ENCODE measurements around the gene LDB1.

LDB1 gene

DNA sequence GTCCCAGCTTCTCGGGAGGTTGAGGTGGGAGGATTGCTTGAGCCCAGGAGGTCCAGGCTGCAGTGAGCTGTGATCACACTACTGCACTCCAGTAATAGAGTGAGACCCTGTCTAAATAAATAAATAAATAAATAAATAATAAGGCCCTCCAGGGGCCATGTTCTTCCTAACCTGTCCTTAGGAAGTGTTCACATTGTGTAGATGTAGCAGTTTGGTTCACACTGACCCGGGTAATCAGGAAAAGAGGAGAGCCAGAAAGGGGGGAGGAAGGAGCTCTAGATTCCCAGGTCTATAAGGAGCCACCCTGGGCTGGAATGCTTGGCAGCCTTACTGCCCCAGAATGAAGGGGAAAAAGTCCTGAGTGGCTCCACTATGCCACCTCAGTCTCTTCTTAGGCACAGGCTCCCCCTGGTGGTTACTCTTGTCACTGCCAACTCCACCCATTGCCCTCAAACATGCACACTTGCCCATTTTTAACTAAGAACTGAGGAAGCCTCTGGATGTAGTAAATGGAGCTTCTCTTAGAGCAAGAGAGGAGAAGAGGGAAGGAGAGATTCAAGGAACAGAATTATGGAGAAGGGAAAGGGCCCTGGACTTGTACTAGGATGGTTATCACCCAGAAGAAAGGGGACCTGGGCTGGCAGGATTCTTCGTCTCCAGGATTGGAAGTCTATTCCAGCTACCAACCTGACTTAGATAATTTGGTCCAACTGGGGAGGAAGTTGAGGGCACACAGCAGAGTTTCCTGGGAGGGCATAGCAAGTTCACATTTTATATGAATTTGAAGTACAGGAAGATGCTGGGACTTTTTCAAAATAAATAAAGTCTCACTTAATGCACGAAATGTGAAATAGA, 47.3 kb downstream of the LDB1 start:
- DNase-seq (ENCODE audit: low read depth, low spot score): peak; percentile 74
- H3K4me3 ChIP-seq (ENCODE audit: low read depth, low read length): no peak overlapping the region
- in situ Hi-C loops (cut with HindIII; ENCODE audit: low sequenced_read_pairs): no loop called here
- TF ChIP-seq CTCF (IDR thresholded peaks at IDR 0.05; ENCODE audit: low read depth, low read length): peak; percentile 97

- in situ Hi-C loops (cut with HindIII; ENCODE audit: low sequenced_read_pairs): no loop called here
- no peak for DNase-seq (ENCODE audit: low read depth, low spot score)
- H3K4me3 ChIP-seq (ENCODE audit: low read depth, low read length): no peak overlapping the region
- TF ChIP-seq CTCF (IDR thresholded peaks at IDR 0.05; ENCODE audit: low read depth, low read length): no peak
Observed at GRCh38 chr10:102069071-102069470, 51.1 kb downstream of the LDB1 start.

GRCh38 chr10:102068216-102068615, 52.0 kb downstream of the LDB1 start:
- no peak overlapping the region for H3K4me3 ChIP-seq (ENCODE audit: low read depth, low read length)
- no peak for DNase-seq (ENCODE audit: low read depth, low spot score)
- no peak for TF ChIP-seq CTCF (IDR thresholded peaks at IDR 0.05; ENCODE audit: low read depth, low read length)
- in situ Hi-C loops (cut with HindIII; ENCODE audit: low sequenced_read_pairs): no loop called here

- in situ Hi-C loops (cut with HindIII; ENCODE audit: low sequenced_read_pairs): no loop called here
- DNase-seq (ENCODE audit: low read depth, low spot score): no peak
- no peak overlapping the region for H3K4me3 ChIP-seq (ENCODE audit: low read depth, low read length)
- TF ChIP-seq CTCF (IDR thresholded peaks at IDR 0.05; ENCODE audit: low read depth, low read length): no peak
Observed at GRCh38 chr10:102067091-102067916, 52.9 kb downstream of the LDB1 start.

GRCh38 chr10:102066399-102067088, 53.6 kb downstream of the LDB1 start:
- no peak for DNase-seq (ENCODE audit: low read depth, low spot score)
- no peak for TF ChIP-seq CTCF (IDR thresholded peaks at IDR 0.05; ENCODE audit: low read depth, low read length)
- in situ Hi-C loops (cut with HindIII; ENCODE audit: low sequenced_read_pairs): no loop called here
- peak overlapping the region; percentile 58 for H3K4me3 ChIP-seq (ENCODE audit: low read depth, low read length)
